Measurements from ENCODE around the gene RASL10B.

The RASL10B gene

DNA sequence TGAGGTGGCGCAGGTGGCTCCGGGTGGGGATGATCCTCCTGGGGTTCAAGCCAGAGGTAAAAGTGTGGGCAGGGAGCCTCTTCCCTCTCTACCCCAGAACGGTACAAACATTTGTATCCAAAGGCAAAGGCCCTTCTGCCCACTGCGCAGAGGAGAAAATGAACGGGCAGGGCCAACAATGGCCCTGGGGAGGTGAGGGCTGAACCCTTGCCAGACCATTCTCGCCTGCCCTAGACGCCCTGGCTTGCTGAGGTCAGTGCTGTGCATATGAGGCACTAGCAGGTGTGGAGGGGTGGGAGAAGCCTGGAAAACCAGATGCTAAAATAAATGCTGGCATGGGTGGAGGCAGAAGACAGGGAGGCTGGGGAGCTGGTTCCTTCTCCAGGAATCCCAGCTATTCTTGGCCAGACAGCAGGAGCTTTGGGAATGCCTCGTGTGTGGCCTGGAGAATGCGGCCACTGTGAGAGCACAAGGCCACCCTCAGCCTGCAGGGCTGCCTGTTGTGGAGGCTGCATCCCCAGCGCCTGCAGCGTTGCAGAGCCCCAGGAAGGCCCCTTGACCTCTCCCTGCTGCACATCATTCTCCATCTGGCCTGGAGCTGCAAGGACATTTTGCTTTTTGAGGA, 33.8 kb downstream of the RASL10B start:
- DNase-seq (ENCODE audit: low read depth, low spot score): peak; percentile 48

GRCh38 chr17:35765756-35766488, 34.5 kb downstream of the RASL10B start:
- no peak for DNase-seq (ENCODE audit: low read depth, low spot score)

GRCh38 chr17:35766489-35766877, 35.0 kb downstream of the RASL10B start:
- no peak for DNase-seq (ENCODE audit: low read depth, low spot score)

DNA sequence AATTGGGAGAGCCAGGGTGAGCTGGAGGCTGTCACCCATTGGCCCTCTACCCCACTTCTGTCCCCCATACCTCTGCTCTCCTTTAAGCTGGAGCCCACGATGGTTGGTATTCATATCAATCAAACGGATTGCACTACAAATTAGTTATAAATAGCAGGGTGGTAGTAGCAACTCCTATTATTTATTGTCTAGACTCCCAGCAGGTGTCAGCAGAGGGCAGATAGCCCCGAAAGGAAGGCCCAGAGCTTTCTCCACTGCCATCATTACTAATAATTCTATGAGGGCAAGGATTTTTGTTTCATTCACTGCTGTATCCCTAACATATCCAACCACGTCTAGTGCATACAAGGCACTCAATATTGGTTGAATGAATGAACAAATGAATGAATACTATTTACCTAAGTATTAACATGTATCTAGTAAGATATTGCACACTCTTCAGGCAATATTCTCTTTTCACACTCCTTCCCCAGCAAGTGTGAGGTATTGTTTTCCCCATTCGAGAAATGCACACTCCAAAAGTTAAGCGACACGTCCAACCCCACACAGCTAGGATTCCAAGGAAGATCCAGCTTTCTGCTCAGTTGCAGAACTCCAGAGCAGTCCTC, 35.6 kb downstream of the RASL10B start:
- peak; percentile 73 for DNase-seq (ENCODE audit: low read depth, low spot score)

DNA sequence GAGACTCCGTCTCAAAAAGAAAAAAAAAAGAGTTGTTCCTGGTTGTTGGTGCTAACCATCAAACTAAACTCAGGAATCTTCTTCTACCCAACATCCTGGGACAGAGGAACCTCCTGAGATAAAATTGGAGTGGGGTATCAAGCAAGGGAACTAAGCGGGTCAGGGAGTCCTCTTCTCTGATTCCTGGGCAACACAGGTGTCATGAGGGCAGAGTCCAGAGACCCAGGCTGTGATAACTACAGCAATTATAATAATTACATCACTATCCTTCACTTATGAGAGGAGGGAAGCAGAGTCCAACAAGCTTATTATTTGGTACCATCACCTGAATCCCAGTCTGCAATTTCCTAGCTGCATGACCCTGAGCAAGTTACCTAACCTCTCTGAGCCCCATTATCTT, 37.4 kb downstream of the RASL10B start:
- no peak for DNase-seq (ENCODE audit: low read depth, low spot score)

- DNase-seq (ENCODE audit: low read depth, low spot score): no peak
Observed at GRCh38 chr17:35769895-35770486, 38.6 kb downstream of the RASL10B start.

DNA sequence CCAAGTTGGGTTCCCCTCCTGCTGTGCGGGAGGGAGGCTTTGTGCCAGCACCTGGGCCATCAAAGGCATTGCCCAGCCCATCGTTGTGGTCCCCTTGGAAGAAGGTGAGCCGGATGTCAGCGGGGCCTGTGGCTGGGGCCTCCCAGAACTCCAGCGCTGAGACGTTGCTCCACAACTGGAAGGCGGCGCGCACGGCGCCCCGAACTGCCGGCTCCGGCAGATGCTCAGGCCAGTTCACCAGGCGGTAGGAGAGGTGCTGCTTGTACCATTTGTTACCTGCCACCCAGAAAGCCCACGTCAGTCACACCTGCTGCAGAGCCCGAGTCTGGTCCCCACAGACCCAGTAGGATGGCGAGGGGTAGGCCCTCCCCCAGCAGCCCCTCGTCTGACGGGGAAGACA, 41.7 kb downstream of the RASL10B start:
- DNase-seq (ENCODE audit: low read depth, low spot score): no peak

- DNase-seq (ENCODE audit: low read depth, low spot score): peak; percentile 45
Observed at GRCh38 chr17:35773679-35774425, 42.4 kb downstream of the RASL10B start.

GRCh38 chr17:35774499-35774898, 43.1 kb downstream of the RASL10B start:
- peak; percentile 94 for DNase-seq (ENCODE audit: low read depth, low spot score)

- DNase-seq (ENCODE audit: low read depth, low spot score): peak; percentile 42
Observed at GRCh38 chr17:35775039-35775438, 43.6 kb downstream of the RASL10B start.

- peak; percentile 15 for DNase-seq (ENCODE audit: low read depth, low spot score)
Observed at GRCh38 chr17:35775583-35775982, 44.1 kb downstream of the RASL10B start.

- DNase-seq (ENCODE audit: low read depth, low spot score): no peak
Observed at GRCh38 chr17:35778641-35779196, 47.3 kb downstream of the RASL10B start.

GRCh38 chr17:35780950-35781349, 49.5 kb downstream of the RASL10B start:
- no peak for DNase-seq (ENCODE audit: low read depth, low spot score)

GRCh38 chr17:35784895-35785294, 53.5 kb downstream of the RASL10B start:
- no peak for DNase-seq (ENCODE audit: low read depth, low spot score)

GRCh38 chr17:35786941-35787432, 55.5 kb downstream of the RASL10B start:
- no peak for DNase-seq (ENCODE audit: low read depth, low spot score)

DNA sequence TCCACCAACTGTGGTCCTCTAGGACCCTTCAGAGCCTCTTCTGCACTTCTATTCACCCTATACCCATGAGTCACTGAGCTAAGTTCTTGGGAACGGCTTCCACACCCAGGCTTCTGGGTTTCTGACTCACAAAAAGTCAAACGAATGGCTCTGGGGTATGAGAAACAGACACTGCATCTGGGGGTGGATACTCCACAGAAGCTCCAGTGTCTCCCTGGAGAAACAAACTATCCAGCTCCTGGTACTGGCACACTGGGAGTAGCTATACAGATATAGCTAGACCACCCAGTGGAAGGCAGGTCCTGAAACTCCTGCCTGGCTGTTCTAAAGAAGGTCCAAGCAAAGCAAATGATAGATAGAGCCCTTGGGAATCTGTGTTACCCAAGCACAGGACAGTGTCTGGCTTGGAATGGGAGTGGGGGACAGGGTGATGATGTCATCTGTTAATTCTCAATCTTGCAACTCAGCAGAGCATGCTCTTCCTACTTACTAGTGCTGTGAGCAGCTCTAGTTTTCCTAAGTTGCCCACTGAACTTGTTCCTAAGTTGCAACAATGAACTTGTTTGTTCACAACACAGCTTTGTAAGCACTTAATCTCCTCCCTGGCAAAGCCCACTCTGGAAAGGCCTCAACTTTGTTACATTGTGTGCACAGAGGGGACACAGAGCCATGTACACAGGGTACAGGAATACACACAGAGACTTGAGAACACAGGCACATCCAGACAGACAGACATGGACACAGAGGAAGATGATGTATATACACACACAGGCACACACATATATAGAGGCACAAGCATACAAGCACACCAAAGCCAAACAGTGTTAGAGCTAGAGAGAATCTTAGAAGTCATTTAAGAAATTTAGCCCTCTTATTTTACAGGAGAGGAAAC, 57.3 kb downstream of the RASL10B start:
- DNase-seq (ENCODE audit: low read depth, low spot score): peak; percentile 74

GRCh38 chr17:35790841-35791240, 59.4 kb downstream of the RASL10B start:
- DNase-seq (ENCODE audit: low read depth, low spot score): no peak

DNA sequence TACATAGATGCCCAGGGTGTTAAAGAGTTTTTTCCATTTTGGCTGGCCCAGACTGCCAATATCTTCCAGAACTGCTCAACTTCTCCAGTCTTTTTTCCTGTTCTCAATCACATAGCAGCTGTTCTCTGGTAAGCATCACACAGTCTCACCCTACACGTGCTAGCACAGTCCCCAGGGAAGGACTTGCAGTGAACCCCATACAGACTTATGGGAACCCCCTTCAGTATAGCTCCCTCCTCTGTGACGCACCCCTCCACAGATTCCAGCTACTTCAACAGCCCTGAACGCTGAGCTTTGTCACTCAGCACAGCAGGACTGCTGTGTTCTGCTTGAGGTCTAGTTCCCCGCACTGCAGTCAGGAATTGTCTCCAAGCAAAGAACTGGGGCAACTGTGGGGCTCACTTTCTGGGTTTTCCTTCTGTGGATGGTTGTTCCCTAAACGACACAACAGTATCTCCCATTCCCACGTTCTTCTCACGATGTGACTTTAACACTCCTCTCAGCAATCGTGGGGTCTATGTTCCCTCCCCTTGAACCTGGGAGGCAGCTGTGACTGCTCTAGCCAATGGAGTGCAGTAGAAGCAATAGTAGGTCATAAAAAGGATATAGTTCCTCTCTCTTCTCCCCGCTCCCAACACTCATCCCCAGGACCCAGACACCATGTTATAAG, 60.4 kb downstream of the RASL10B start:
- DNase-seq (ENCODE audit: low read depth, low spot score): no peak
